H7 (cell line): ENCODE measurements around the gene MEFV. TPM values are rescaled to one million over a fixed set of nuclear protein-coding genes. Genes with fewer than 3 reads are reported as not detected.
A peak's percentile ranks its signal among the peaks of the same experiment; 100 is the strongest.
"Not testable (repeated sequence)": the region's sequence is repeated elsewhere in the genome, so short reads cannot be mapped to it uniquely, and the experiment has no call there.

Source experiments
- DNase-seq: peaks from one replicate; pipeline ENCODE4 v3.0.0; 2012
- H3K27me3 ChIP-seq: 2 replicates; pipeline ENCODE4 v1.6.0; 2011; ENCODE audit warnings: mild to moderate bottlenecking, low read length; ENCODE audit not compliant: control insufficient read depth, insufficient read depth
- H3K36me3 ChIP-seq: replicated peaks from 2 replicates; pipeline ENCODE4 v1.5.1; 2011; ENCODE audit warnings: low read length; ENCODE audit not compliant: control insufficient read depth, insufficient read depth
- H3K4me3 ChIP-seq: 2 replicates; pipeline ENCODE4 v1.5.1; 2011; ENCODE audit warnings: low read depth, mild to moderate bottlenecking, control low read depth, low read length, moderate library complexity; ENCODE audit not compliant: insufficient read depth
- total RNA-seq: library from RNA; depleted of rRNA; stranded (reverse); fragments of >200 nt; shearing (Covaris generic); gene quantifications from 2 replicates; pipeline ENCODE4 v1.2.3, GENCODE V29; 2014

The MEFV gene
- total RNA-seq, 1 experiment from 2014 or later = 0.14 TPM

DNA sequence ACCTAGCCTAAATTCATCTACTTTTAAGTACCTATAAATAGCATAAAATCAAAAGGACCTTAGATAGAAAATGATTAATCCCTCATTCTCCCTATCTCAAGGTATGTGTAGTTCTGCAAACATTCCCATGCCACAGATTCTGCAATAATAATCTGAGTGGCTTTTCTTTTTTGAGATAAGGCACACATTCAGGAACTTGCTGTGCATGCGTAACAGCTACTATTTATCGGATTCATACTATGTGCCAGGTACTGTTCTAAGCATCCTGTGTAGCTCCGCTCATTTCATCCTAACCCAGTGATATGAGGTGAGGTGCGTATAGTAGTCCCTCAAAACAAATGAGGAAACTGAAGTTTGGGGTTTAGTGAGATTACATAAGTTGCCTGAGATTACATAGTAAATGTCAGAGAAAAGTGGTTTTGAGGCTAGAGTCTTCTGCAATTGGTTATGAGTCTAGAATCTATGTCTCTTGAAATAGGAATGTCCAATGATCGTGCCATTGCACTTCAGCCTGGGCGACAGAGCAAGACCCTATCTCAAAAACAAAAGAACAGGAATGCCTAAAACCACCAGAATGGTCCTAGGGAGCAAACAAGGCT is 24.9 kb upstream of the MEFV start:
- Histone ChIP-seq H3K27me3 (no peaks in the 10 kb centered on the region), H3K4me3 (no peak overlapping the region), H3K36me3 (peaks cover 10% of the 10 kb centered on the region)
- no peak for DNase-seq

- no peak for DNase-seq
- Histone ChIP-seq H3K36me3 (no peaks in the 10 kb centered on the region), H3K27me3 (no peaks in the 10 kb centered on the region), H3K4me3 (no peak overlapping the region)
These were observed 20.2 kb upstream of the MEFV start for GRCh38 chr16:3276679-3277078.

DNA sequence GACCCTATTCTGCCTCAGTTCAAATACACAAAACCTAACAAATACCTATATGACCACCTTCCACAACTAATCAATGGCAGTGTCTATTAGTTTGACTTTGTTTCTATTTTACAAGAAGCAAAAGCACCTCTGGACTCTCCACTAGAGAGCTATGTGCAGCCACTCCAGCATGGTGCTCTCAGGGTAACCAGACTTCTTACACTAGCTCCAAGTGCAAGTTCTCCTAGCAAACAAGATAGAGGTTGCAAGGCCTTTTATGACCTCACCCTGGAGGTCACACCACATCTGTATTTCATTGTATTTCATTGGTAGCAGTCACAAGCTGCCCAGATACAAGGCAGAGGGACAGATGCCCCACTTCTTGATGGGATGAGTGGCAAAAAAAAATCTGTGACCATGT is 18.5 kb upstream of the MEFV start:
- H3K4me3 ChIP-seq = no peak overlapping the region
- H3K36me3 ChIP-seq = no peaks in the 10 kb centered on the region
- H3K27me3 ChIP-seq = no peaks in the 10 kb centered on the region
- no peak for DNase-seq

DNA sequence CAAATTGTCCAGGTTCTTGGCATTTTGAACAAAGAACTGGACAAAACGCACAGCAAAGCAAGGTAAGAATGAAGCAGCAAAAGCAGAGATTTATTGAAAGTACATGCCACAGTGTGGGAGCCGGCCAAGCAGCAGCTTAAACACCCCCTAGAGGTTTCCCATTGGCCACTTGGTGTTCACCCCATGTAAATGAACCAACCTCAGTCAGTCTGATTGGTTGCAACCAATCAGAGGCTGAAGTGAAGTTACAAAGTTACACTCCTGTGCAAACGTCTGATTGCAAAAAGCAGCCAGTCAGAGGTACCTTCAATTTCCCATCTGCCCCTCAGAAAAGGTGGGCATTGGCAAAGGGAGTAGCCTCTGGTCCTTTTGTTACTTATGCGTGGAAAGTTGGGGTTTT is 18.1 kb upstream of the MEFV start:
- no peak for DNase-seq
- no peaks in the 10 kb centered on the region for H3K36me3 ChIP-seq
- no peaks in the 10 kb centered on the region for H3K27me3 ChIP-seq
- H3K4me3 ChIP-seq = no peak overlapping the region

DNA sequence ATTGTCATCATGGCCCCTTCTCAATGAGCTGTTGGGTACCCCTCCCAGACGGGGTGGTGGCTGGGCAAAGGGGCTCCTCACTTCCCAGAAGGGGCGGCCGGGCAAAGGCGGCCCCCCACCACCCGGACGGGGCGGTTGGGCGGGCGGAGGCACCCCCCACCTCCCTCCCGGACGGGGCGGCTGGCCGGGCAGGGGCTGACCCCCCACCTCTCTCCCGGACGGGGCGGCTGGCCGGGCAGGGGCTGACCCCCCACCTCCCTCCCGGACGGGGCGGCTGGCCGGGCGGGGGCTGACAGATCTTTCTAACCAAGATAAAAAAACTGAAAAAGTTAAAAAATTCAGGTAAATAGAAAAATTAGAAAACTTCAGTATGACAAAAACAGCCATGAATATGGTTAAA is 14.8 kb upstream of the MEFV start:
- DNase-seq, H3K4me3 ChIP-seq: not testable (repeated sequence)

GRCh38 chr16:3270718-3271117 is 14.3 kb upstream of the MEFV start:
- not testable (repeated sequence) for H3K4me3 ChIP-seq, DNase-seq, H3K27me3 ChIP-seq, H3K36me3 ChIP-seq

More for the DNA sequence above, 14.8 kb upstream of the MEFV start:
- H3K27me3 ChIP-seq, H3K36me3 ChIP-seq: not testable (repeated sequence)

DNA sequence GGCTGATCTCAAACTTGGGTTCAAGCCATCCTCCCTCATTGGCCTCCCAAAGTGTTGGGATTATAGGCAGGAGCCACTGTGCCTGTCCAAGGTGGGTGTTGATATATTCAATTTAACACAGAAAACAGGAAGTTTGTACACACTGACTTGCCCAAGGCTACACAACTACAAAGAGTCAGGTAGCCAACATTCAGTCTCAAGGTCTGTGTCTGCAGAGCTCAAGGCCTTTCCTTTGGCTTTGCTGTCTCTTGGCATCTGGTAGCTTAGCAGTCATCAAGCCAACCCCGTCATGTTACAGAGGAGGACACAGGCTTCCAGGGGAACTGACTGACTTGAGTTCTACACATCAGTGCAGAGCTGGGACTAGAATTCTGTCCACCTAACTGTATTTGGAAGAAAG is 11.9 kb upstream of the MEFV start:
- DNase-seq = no peak
- Histone ChIP-seq H3K4me3 (no peak overlapping the region), H3K27me3 (peaks cover 10% of the 10 kb centered on the region; the same call in 1 of the 2 replicates), H3K36me3 (no peaks in the 10 kb centered on the region)

GRCh38 chr16:3266873-3267537 is 10.6 kb upstream of the MEFV start:
- peak; percentile 73 for DNase-seq
- Histone ChIP-seq H3K36me3 (no peaks in the 10 kb centered on the region), H3K27me3 (peaks cover 11% of the 10 kb centered on the region; the same call in 1 of the 2 replicates), H3K4me3 (no peak overlapping the region)

DNA sequence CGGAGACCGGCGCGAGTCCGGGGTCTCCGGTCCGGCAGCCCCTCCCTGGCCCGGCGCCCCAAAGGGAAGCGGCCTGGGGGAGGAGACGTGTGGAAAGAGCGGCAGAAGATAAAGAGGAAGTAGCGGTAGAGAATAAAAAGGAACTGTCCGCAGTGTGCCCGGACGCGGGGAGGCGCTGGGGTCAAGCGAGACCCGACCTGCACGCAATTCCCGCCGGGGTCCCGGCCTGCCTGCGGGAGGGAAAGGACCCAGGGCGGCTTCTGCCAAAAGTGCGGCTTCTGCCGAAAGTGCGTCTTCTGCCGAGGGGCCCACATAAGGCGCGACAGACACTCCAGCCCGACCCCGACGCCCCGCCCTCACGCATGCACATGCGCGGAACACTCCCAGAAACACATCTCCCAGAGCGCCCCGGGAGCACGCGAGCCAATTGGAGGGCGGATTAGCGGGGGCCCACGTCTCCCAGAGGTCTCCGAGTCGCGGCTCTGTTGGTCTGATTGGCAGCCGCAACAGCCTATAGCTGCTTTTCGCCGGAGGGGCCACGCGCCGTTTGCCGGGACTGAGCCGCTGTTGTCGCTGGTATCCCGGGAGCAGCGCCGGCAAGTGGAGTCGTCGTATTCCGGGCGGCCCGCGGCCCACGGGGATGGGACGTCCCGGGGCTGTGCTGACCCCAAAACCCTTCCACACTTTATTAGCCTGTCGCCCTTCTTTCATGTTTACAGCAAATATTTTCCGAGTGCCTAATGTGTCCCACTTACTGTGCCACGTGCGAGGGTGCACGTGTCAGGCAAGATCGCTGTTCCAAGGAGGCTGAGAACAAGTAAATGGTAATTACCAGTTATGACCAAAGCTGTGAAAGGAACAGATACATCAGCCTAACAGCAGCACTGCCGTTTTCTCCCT is 8.0 kb upstream of the MEFV start:
- peak; percentile 98 for DNase-seq
- no peaks in the 10 kb centered on the region for H3K36me3 ChIP-seq
- peaks cover 11% of the 10 kb centered on the region; the same call in 1 of the 2 replicates for H3K27me3 ChIP-seq
- peak overlapping the region; percentile 71 for H3K4me3 ChIP-seq

- Histone ChIP-seq H3K36me3 (no peaks in the 10 kb centered on the region), H3K27me3 (peaks cover 11% of the 10 kb centered on the region; the same call in 1 of the 2 replicates), H3K4me3 (no peak overlapping the region)
- no peak for DNase-seq
These were observed 6.1 kb upstream of the MEFV start for GRCh38 chr16:3262517-3262916.

DNA sequence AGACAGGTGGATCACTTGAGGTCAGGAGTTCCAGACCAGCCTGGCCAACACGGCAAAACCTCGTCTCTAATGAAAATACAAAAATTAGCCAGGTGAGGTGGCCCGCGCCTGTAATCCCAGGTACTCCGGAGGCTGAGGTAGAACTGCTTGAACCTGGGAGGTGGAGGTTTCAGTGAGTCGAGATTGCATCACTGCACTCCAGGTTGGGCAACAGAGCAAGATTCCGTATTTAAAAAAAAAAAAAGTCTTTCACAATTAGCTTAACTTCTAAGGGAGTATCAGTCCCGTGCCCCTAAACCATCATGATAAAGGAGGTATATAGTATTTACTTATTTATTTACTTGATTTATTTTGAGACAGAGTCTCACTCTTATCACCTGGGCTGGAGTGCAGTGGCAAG is 3.4 kb upstream of the MEFV start:
- H3K4me3 ChIP-seq = no peak overlapping the region
- no peaks in the 10 kb centered on the region for H3K36me3 ChIP-seq
- DNase-seq = no peak
- peaks cover 10% of the 10 kb centered on the region; the same call in 1 of the 2 replicates for H3K27me3 ChIP-seq

DNA sequence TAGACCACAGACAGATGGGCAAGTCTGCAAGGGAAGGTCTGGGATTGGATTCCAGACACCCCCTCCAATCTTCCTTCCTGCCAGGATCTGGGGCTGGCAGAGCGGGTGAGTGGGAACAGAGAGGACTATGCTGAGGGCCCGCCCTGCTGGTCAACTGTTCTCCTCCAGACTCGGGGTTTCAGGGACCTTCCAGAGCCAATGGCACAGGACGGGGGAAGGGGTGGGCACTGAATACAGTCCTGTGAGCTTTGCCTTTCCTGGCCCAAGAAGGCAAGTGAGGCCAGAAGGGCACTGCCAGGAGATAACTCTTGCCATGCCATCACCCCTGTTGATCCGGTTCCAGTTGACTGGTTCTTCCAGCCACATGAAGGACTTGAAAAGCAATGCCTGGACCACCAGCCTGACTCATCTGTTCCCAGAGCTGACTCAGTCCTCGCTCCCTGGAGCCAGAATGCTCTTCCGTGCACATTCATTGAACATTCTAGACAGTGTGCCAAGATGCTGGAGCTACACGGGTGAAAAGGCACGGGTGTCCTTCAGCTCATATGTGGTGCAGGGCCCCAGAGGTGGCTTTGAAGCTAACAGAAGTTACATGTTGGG is 533 bp upstream of the MEFV start:
- Histone ChIP-seq H3K27me3 (no peaks in the 10 kb centered on the region), H3K36me3 (no peaks in the 10 kb centered on the region), H3K4me3 (no peak overlapping the region)
- DNase-seq = no peak

DNA sequence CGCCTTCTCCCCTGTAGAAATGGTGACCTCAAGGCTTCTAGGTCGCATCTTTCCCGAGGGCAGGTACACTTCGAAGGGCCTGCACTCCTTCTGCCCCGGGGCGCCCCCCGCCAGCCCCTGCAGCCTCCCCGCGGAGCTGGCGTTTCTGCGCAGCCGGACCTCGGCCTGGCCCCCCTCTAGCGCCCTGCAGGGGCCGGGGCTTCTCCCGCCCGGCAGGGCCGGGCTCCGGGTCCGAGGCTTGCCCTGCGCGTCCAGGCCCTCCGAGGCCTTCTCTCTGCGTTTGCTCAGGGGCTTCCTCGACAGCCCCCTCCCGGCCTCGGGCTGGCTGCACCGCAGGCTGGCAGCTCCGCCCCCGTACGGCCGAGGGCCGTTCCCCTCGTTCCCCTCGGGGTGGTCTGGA is 2.1 kb downstream of the MEFV start:
- H3K36me3 ChIP-seq = no peaks in the 10 kb centered on the region
- no peak overlapping the region for H3K4me3 ChIP-seq
- DNase-seq = peak; percentile 50
- H3K27me3 ChIP-seq = no peaks in the 10 kb centered on the region

- Histone ChIP-seq H3K4me3 (no peak overlapping the region), H3K36me3 (no peaks in the 10 kb centered on the region), H3K27me3 (no peaks in the 10 kb centered on the region)
- no peak for DNase-seq
These were observed 3.5 kb downstream of the MEFV start for GRCh38 chr16:3252967-3253366.
